ENCODE data around the gene SLC38A9. TPM values are rescaled to one million over a fixed set of nuclear protein-coding genes. Genes with fewer than 3 reads are reported as not detected.
"Not testable (repeated sequence)": the region's sequence is repeated elsewhere in the genome, so short reads cannot be mapped to it uniquely, and the experiment has no call there.

The SLC38A9 gene
- total RNA-seq, 2 donors from 2014 or later: 14.8 to 20.8 TPM

GRCh38 chr5:55613112-55613868 lies 98.8 kb downstream of the SLC38A9 start:
- H3K27me3 ChIP-seq (replicated peaks; ENCODE audit: insufficient read depth): no peaks in the 10 kb centered on the region
- WGBS: 97% methylated on average over 34 of the region's 39 CpGs

DNA sequence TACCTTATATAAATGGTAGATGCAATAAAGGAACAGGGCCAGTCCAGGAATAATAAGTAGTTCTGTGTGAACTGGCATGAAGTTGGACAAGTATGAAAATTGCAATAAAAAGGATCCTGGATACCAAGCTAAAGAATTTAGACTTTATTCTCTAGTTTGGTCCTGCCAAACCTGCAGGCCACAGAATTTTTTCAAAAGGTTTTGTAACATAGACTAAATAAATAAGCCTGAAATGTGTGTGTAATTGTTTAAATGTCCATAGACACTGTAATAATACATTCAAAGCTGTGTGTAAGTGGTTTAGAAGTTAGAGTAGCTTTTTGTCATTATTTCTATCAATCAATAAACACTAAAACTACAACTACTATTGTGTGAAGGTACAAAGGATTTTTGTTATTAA lies 101.6 kb downstream of the SLC38A9 start:
- H3K27ac ChIP-seq: peak overlapping the region in 1 of 2 donors; percentile 3
- DNase-seq (ENCODE audit: low spot score): no peak
- no peaks in the 10 kb centered on the region for H3K27me3 ChIP-seq (replicated peaks; ENCODE audit: insufficient read depth)
- no peak for TF ChIP-seq POLR2A (IDR thresholded peaks at IDR 0.05)
- no peak for TF ChIP-seq CTCF (IDR thresholded peaks at IDR 0.05)
- TF ChIP-seq POLR2AphosphoS5 (IDR thresholded peaks at IDR 0.05): no peak
- intact Hi-C loops (cut with DNase I): no loop called here
- no peaks in the 10 kb centered on the region for H3K36me3 ChIP-seq
- H3K4me1 ChIP-seq (replicated peaks): peaks cover 3% of the 10 kb centered on the region
- no peaks in the 10 kb centered on the region for H3K9me3 ChIP-seq
- H3K4me3 ChIP-seq: no peak overlapping the region

More at GRCh38 chr5:55613112-55613868, 98.8 kb downstream of the SLC38A9 start:
- Histone ChIP-seq H3K9me3 (no peaks in the 10 kb centered on the region), H3K4me1 (replicated peaks) (peaks cover 3% of the 10 kb centered on the region), H3K27ac (no peak overlapping the region), H3K36me3 (no peaks in the 10 kb centered on the region), H3K4me3 (no peak overlapping the region)
- DNase-seq (ENCODE audit: low spot score): no peak
- TF ChIP-seq POLR2AphosphoS5 (IDR thresholded peaks at IDR 0.05): no peak
- no peak for TF ChIP-seq CTCF (IDR thresholded peaks at IDR 0.05)
- no peak for TF ChIP-seq POLR2A (IDR thresholded peaks at IDR 0.05)
- intact Hi-C loops (cut with DNase I): no loop called here

DNA sequence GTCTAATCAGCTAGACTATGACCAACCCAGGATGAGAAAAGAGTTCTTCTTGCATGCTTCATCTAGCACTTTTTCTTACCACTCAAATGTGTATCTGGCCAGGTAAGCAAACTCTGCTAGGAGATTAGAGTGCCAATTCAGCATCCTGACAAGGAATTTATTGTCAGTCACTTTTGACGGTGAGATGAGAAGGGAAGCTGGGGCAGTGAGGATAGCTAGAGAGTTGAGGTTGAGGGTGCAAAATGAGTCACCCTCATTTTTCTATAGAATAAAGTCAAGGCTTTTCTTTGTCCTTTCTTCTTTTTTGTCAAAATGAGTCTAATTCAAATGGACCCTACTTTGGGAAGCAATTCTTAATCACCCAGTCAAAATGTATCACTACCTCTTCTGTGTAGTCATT lies 102.7 kb downstream of the SLC38A9 start:
- TF ChIP-seq POLR2AphosphoS5 (IDR thresholded peaks at IDR 0.05): no peak
- TF ChIP-seq CTCF (IDR thresholded peaks at IDR 0.05): no peak
- no peak for TF ChIP-seq POLR2A (IDR thresholded peaks at IDR 0.05)
- WGBS: 69% methylated on average over 1 of the region's 1 CpG

GRCh38 chr5:55608595-55609349 lies 103.4 kb downstream of the SLC38A9 start:
- Histone ChIP-seq H3K4me3 (no peak overlapping the region), H3K27me3 (replicated peaks; ENCODE audit: insufficient read depth) (no peaks in the 10 kb centered on the region), H3K36me3 (no peaks in the 10 kb centered on the region), H3K9me3 (no peaks in the 10 kb centered on the region), H3K4me1 (replicated peaks) (peaks cover 3% of the 10 kb centered on the region), H3K27ac (peak overlapping the region in 1 of 2 donors; percentile 5)
- TF ChIP-seq POLR2AphosphoS5 (IDR thresholded peaks at IDR 0.05): no peak
- intact Hi-C loops (cut with DNase I): no loop called here
- WGBS: 51% methylated on average over 6 of the region's 6 CpGs
- no peak for DNase-seq (ENCODE audit: low spot score)

More for the DNA sequence above, 102.7 kb downstream of the SLC38A9 start:
- Histone ChIP-seq H3K4me3 (no peak overlapping the region), H3K4me1 (replicated peaks) (peaks cover 3% of the 10 kb centered on the region), H3K27ac (peak overlapping the region in 1 of 2 donors; percentile 5), H3K9me3 (no peaks in the 10 kb centered on the region), H3K36me3 (no peaks in the 10 kb centered on the region), H3K27me3 (replicated peaks; ENCODE audit: insufficient read depth) (no peaks in the 10 kb centered on the region)
- DNase-seq (ENCODE audit: low spot score): no peak
- intact Hi-C loops (cut with DNase I): no loop called here

DNA sequence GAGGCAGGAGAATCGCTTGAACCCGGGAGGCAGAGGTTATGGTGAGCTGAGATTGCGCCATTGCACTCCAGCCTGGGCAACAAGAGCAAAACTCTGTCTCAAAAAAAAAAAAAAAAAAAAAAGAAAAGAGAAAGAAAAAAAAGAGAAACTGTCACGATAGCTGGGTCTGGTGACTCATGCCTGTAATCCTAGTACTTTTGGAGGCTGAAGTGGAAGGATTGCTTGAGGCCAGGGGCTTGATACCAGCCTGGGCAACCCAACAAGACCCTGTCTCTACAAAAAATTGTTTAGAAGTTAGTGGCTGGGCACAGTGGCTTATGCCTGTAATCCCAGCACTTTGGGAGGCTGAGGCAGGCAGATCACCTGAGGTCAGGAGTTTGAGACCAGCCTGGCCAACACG lies 104.8 kb downstream of the SLC38A9 start:
- intact Hi-C loops (cut with DNase I); DNase-seq (ENCODE audit: low spot score); H3K27ac ChIP-seq; H3K4me1 ChIP-seq (replicated peaks); H3K36me3 ChIP-seq; H3K4me3 ChIP-seq; H3K27me3 ChIP-seq (replicated peaks; ENCODE audit: insufficient read depth); H3K9me3 ChIP-seq: not testable (repeated sequence)
- WGBS: 82% methylated on average over 5 of the region's 5 CpGs

Data from prostate gland (tissue), 2 donors.